IMR-90 (cell line): Measurements from ENCODE around the gene KRTAP3-2. TPM values are rescaled to one million over a fixed set of nuclear protein-coding genes. Genes with fewer than 3 reads are reported as not detected.

Experiments
- ATAC-seq: fragments of 200-7000 bp; cut with Tn5 transposase; 2 replicates; pipeline ENCODE4 v1.9.1; 2020; ENCODE audit warnings: low read depth, mild to moderate bottlenecking, moderate library complexity
- BruUV-seq: library from RNA; stranded (reverse); fragments of 400-500 nt; replicated peaks from 2 replicates; lab custom pipeline; 2021; lab: Mats Ljungman, UMichigan
- CTCF ChIA-PET: fragments of 300-600 bp; formaldehyde crosslinking; extraction: SDS; loops from one replicate; lab custom pipeline; 2021; ENCODE audit warnings: antibody characterized with exemption; lab: Yijun Ruan, JAX
- POLR2A ChIA-PET: fragments of 300-600 bp; sonication (Branson Sonifier 250); formaldehyde crosslinking; loops from one replicate; lab custom pipeline; 2022; ENCODE audit warnings: antibody characterized with exemption; ENCODE audit not compliant: unreplicated experiment; lab: Charles Lee
- DNase-seq: peaks from one replicate; pipeline ENCODE4 v3.0.0; 2013
- H2AFZ ChIP-seq: replicated peaks from 2 replicates; pipeline ENCODE3; 2013; ENCODE audit warnings: low read length, mild to moderate bottlenecking; ENCODE audit not compliant: poor library complexity
- H2AK5ac ChIP-seq: 2 replicates; pipeline ENCODE4 v1.6.1; 2013; ENCODE audit warnings: low read depth, low read length, inconsistent platforms
- H2AK9ac ChIP-seq: replicated peaks from 2 replicates; pipeline ENCODE3; 2013; ENCODE audit warnings: mild to moderate bottlenecking, low read depth, low read length, moderate library complexity; ENCODE audit not compliant: poor library complexity
- H2BK120ac ChIP-seq: 2 replicates; pipeline ENCODE4 v1.6.1; 2013; ENCODE audit warnings: low read depth, low read length, inconsistent platforms
- H2BK15ac ChIP-seq: 3 replicates; pipeline ENCODE4 v1.6.1; 2013; ENCODE audit warnings: low read depth, low read length, inconsistent platforms
- H2BK20ac ChIP-seq: 2 replicates; pipeline ENCODE4 v1.6.1; 2013; ENCODE audit warnings: low read depth, mild to moderate bottlenecking, inconsistent platforms, low read length, moderate library complexity
- H2BK5ac ChIP-seq: 2 replicates; pipeline ENCODE4 v1.6.1; 2013; ENCODE audit warnings: mild to moderate bottlenecking, low read depth, low read length, inconsistent platforms; ENCODE audit not compliant: poor library complexity, severe bottlenecking
- H3K14ac ChIP-seq: replicated peaks from 2 replicates; pipeline ENCODE4 v1.6.1; 2013; ENCODE audit warnings: low read depth, low read length, inconsistent platforms
- H3K18ac ChIP-seq: 2 replicates; pipeline ENCODE4 v1.6.1; 2013; ENCODE audit warnings: low read depth, low read length, control low read depth
- H3K23ac ChIP-seq: 2 replicates; pipeline ENCODE4 v1.6.1; 2013; ENCODE audit warnings: low read depth, low read length, inconsistent platforms
- H3K27ac ChIP-seq: 2 replicates; pipeline ENCODE4 v1.5.1; 2013; ENCODE audit warnings: mild to moderate bottlenecking, control low read depth, low read length; ENCODE audit not compliant: insufficient read depth
- H3K27me3 ChIP-seq: 2 replicates; pipeline ENCODE4 v1.6.1; 2013; ENCODE audit warnings: low read length; ENCODE audit not compliant: control insufficient read depth, insufficient read depth
- H3K36me3 ChIP-seq: 2 replicates; pipeline ENCODE4 v1.6.1; 2013; ENCODE audit warnings: low read length, mixed read lengths; ENCODE audit not compliant: control insufficient read depth, insufficient read depth
- H3K4ac ChIP-seq: 2 replicates; pipeline ENCODE4 v1.6.1; 2013; ENCODE audit warnings: low read depth, low read length, inconsistent platforms
- H3K4me1 ChIP-seq: 2 replicates; pipeline ENCODE4 v1.6.1; 2013; ENCODE audit warnings: low read length, mixed read lengths; ENCODE audit not compliant: control insufficient read depth, insufficient read depth
- H3K4me2 ChIP-seq: 2 replicates; pipeline ENCODE4 v1.6.1; 2013; ENCODE audit warnings: low read depth, mild to moderate bottlenecking, control low read depth, low read length, moderate library complexity
- H3K4me3 ChIP-seq: 2 replicates; pipeline ENCODE4 v1.5.1; 2013; ENCODE audit warnings: low read depth, mild to moderate bottlenecking, control low read depth, low read length, moderate library complexity; ENCODE audit not compliant: insufficient read depth
- H3K56ac ChIP-seq: 2 replicates; pipeline ENCODE4 v1.6.1; 2013; ENCODE audit warnings: low read length, inconsistent platforms; ENCODE audit not compliant: insufficient read depth; ENCODE audit errors: extremely low read depth
- H3K79me1 ChIP-seq, 2 experiments: 2 replicates each; pipeline ENCODE4 v1.6.1; 2013; ENCODE audit warnings: low read length in 2 of 2, inconsistent platforms in 1 of 2, low read depth in 1 of 2
- H3K9ac ChIP-seq: 2 replicates; pipeline ENCODE4 v1.6.1; 2013; ENCODE audit warnings: low read depth, low read length, control low read depth
- H3K9me1 ChIP-seq: 2 replicates; pipeline ENCODE4 v1.6.1; 2013; ENCODE audit warnings: low read length, inconsistent platforms; ENCODE audit not compliant: insufficient read depth
- H3K9me3 ChIP-seq: 2 replicates; pipeline ENCODE4 v1.6.1; 2013; ENCODE audit warnings: low read length; ENCODE audit not compliant: control insufficient read depth, insufficient read depth
- H4K20me1 ChIP-seq: 2 replicates; pipeline ENCODE4 v1.6.1; 2013; ENCODE audit warnings: low read length, inconsistent platforms; ENCODE audit not compliant: insufficient read depth
- H4K5ac ChIP-seq: 2 replicates; pipeline ENCODE4 v1.6.1; 2013; ENCODE audit warnings: mild to moderate bottlenecking, low read depth, low read length, control low read depth
- H4K8ac ChIP-seq, 2 experiments: 2 replicates each; pipeline ENCODE4 v1.6.1; 2013; ENCODE audit warnings: low read depth in 2 of 2, low read length in 2 of 2, control low read depth in 1 of 2, inconsistent platforms in 1 of 2
- H4K91ac ChIP-seq: 2 replicates; pipeline ENCODE4 v1.6.1; 2013; ENCODE audit warnings: low read depth, low read length, inconsistent platforms; ENCODE audit not compliant: insufficient read depth
- BHLHE40 ChIP-seq: fragments of 150-350 bp; IDR thresholded peaks from 2 replicates; pipeline ENCODE4 v1.6.1; 2016; ENCODE audit warnings: mild to moderate bottlenecking, low read depth, low read length
- MAZ ChIP-seq: IDR thresholded peaks from 2 replicates; pipeline ENCODE4 v1.6.1; 2012; ENCODE audit warnings: low read depth, mild to moderate bottlenecking, low read length, improper control_type of control experiment, moderate library complexity, borderline replicate concordance
- NFE2L2 ChIP-seq: fragments of 150-350 bp; IDR thresholded peaks from 2 replicates; pipeline ENCODE4 v1.6.1; 2016; ENCODE audit warnings: low read depth, mild to moderate bottlenecking, low read length
- SMC3 ChIP-seq: fragments of 150-350 bp; IDR thresholded peaks from 2 replicates; pipeline ENCODE4 v1.6.1; 2016; ENCODE audit warnings: low read depth, mild to moderate bottlenecking, antibody characterized with exemption, low read length, moderate library complexity
- WGBS, 2 experiments: methylation state at CpG; one replicate each; pipeline versions ENCODE4 v1.1.5 to v1.1.7; 2013; ENCODE audit warnings: missing lambda C conversion rate in 2 of 2; ENCODE audit not compliant: insufficient read length in 1 of 2; ENCODE audit errors: extremely low coverage in 2 of 2; 5-methylcytosine and 5-hydroxymethylcytosine counted together
- dilution Hi-C: fragments of 300-500 bp; cut with HindIII; formaldehyde crosslinking; loops from one replicate; pipeline ENCODE4 v1.14.3; 2018; ENCODE audit warnings: low sequenced_read_pairs; ENCODE audit not compliant: unreplicated experiment
- in situ Hi-C: fragments of 300-500 bp; cut with MboI; formaldehyde crosslinking; loops from 3 replicates; pipeline ENCODE4 v1.14.3; 2019; ENCODE audit warnings: low sequenced_read_pairs, inconsistent platforms, mixed read lengths
- intact Hi-C: fragments of 100-400 bp; cut with micrococcal nuclease; formaldehyde crosslinking; loops from 2 replicates; pipeline ENCODE4 v1.10.0; 2022
- polyA plus RNA-seq, 3 experiments: library from polyadenylated mRNA; depleted of rRNA; stranded (reverse); fragments of >200 nt; gene quantifications; 2 replicates each; pipeline ENCODE4 v1.2.3, GENCODE V29; 2012; ENCODE audit warnings: low replicate concordance in 1 of 3
- total RNA-seq: library from RNA; depleted of rRNA; stranded (reverse); fragments of >200 nt; gene quantifications from 2 replicates; pipeline ENCODE4 v1.2.3, GENCODE V29; 2012
- TF ChIP-seq, protein P1 (sequence below): fragments of 150-350 bp; IDR thresholded peaks from 2 replicates; pipeline ENCODE4 v1.6.1; 2016; ENCODE audit warnings: low read depth, mild to moderate bottlenecking, low read length, moderate library complexity, borderline replicate concordance

KRTAP3-2 gene
- total and polyA plus RNA-seq, 2 of the 4 experiments (the other 2 are of a cell fraction), result not detected

DNA sequence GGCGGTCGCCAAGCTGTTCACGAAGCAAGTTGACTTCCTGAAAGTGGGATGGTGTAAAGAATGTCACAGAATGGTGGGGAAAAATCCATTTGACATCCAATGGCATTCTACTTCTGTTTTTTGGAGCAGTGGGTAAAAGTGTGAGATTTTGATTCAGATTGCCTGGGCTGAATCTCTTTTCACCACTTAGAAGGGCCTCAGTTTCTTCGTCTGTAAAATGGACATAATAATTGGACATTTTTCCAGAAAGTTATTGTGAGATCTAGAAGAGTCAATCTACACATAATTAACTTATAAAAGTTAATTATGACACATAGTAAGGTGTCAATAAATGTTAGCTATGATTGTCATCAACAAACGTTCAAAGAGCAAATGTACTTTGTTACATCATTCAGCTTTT lies 18.6 kb downstream of the KRTAP3-2 start:
- H2AFZ ChIP-seq, result peak overlapping the region; percentile 75
- ChIA-PET CTCF (interaction anchor here (0.9 kb wide), 1 partner anchor 43 kb away, joined by 3 read pairs; no protein-coding TSS in a partner anchor), POLR2A (no interaction called here)
- no peak overlapping the region for H3K9ac ChIP-seq
- peak overlapping the region; percentile 20; the same call in 1 of the 2 replicates for H4K91ac ChIP-seq
- H2BK20ac ChIP-seq, result 0 out of 2 replicates have a peak overlapping the region, but pooled peaks have one; percentile 2
- H3K4me3 ChIP-seq, result no peak overlapping the region
- no peaks in the 10 kb centered on the region for H3K9me3 ChIP-seq
- dilution Hi-C loops (no loop called here), intact Hi-C loops (no loop called here), in situ Hi-C loops (no loop called here)
- WGBS, 2 experiments, result no CpG with 5 or more reads among the region's 5 CpGs
- no peak overlapping the region; the same call in 1 of the 2 replicates for H2AK5ac ChIP-seq
- peaks cover 5% of the 10 kb centered on the region for H3K4me1 ChIP-seq
- no peak overlapping the region for H3K23ac ChIP-seq
- H3K27me3 ChIP-seq, result no peaks in the 10 kb centered on the region
- no peaks in the 10 kb centered on the region for H3K79me1 ChIP-seq
- no peak overlapping the region for H4K5ac ChIP-seq
- DNase-seq (no peak), ATAC-seq (no peak)
- H3K14ac ChIP-seq, result 0 out of 2 replicates have a peak overlapping the region, but pooled peaks have one; percentile 28
- no peak overlapping the region for H2AK9ac ChIP-seq
- peak overlapping the region; percentile 59 for H3K4me2 ChIP-seq
- H3K9me1 ChIP-seq, result no peaks in the 10 kb centered on the region
- no peak overlapping the region for H3K18ac ChIP-seq
- no peak overlapping the region for H2BK15ac ChIP-seq
- H3K56ac ChIP-seq, result no peak overlapping the region
- H2BK5ac ChIP-seq, result no peak overlapping the region
- H4K8ac ChIP-seq, result no peak overlapping the region
- H3K27ac ChIP-seq, result no peak overlapping the region
- peak overlapping the region; percentile 45; the same call in 1 of the 2 replicates for H3K4ac ChIP-seq
- H4K20me1 ChIP-seq, result no peaks in the 10 kb centered on the region
- no peaks in the 10 kb centered on the region for H3K36me3 ChIP-seq
- TF ChIP-seq, protein P1, sequence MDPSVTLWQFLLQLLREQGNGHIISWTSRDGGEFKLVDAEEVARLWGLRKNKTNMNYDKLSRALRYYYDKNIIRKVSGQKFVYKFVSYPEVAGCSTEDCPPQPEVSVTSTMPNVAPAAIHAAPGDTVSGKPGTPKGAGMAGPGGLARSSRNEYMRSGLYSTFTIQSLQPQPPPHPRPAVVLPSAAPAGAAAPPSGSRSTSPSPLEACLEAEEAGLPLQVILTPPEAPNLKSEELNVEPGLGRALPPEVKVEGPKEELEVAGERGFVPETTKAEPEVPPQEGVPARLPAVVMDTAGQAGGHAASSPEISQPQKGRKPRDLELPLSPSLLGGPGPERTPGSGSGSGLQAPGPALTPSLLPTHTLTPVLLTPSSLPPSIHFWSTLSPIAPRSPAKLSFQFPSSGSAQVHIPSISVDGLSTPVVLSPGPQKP, result no peak
- TF ChIP-seq BHLHE40 (no peak), SMC3 (no peak), MAZ (no peak), NFE2L2 (no peak)
- H2BK120ac ChIP-seq, result peak overlapping the region; percentile 50; the same call in 1 of the 2 replicates
- BruUV-seq, result no TSS peak
